Kidney epithelial cell (primary cell): ENCODE results near the gene ORC6. TPM values are rescaled to one million over a fixed set of nuclear protein-coding genes. Genes with fewer than 3 reads are reported as not detected.
"Not testable (repeated sequence)": the region's sequence is repeated elsewhere in the genome, so short reads cannot be mapped to it uniquely, and the experiment has no call there.

Experiments used
- DNase-seq: peaks from one replicate; pipeline ENCODE4 v3.0.0-alpha.2; 2010; ENCODE audit warnings: low read depth
- H3K27me3 ChIP-seq: 2 replicates; pipeline ENCODE4 v1.6.0; 2011; ENCODE audit warnings: low read length; ENCODE audit not compliant: control insufficient read depth, insufficient read depth
- H3K36me3 ChIP-seq: 2 replicates; pipeline ENCODE4 v1.5.1; 2011; ENCODE audit warnings: low read length; ENCODE audit not compliant: control insufficient read depth, insufficient read depth
- H3K4me3 ChIP-seq: 2 replicates; pipeline ENCODE4 v1.5.1; 2011; ENCODE audit warnings: low read depth, mild to moderate bottlenecking, control low read depth, low read length
- CTCF ChIP-seq: IDR thresholded peaks from 2 replicates; pipeline ENCODE4 v1.5.1; 2011; ENCODE audit warnings: mild to moderate bottlenecking, moderate library complexity, low read length, control low read depth, inconsistent platforms; ENCODE audit not compliant: insufficient read depth, poor library complexity, severe bottlenecking
- total RNA-seq: library from RNA; depleted of rRNA; stranded (reverse); fragments of >200 nt; gene quantifications from 2 replicates; pipeline ENCODE4 v1.2.3, GENCODE V29; 2015

ORC6 gene
- total RNA-seq, 1 donor from 2014 or later, result 7.5 TPM

- no peak for DNase-seq
- Histone ChIP-seq H3K36me3 (no peaks in the 10 kb centered on the region), H3K27me3 (no peaks in the 10 kb centered on the region), H3K4me3 (no peak overlapping the region)
- no peak for TF ChIP-seq CTCF
These were observed 30.5 kb upstream of the ORC6 start for GRCh38 chr16:46658925-46659324.

GRCh38 chr16:46662123-46662522, 27.3 kb upstream of the ORC6 start:
- no peaks in the 10 kb centered on the region for H3K27me3 ChIP-seq
- no peak for TF ChIP-seq CTCF
- H3K36me3 ChIP-seq, result no peaks in the 10 kb centered on the region
- H3K4me3 ChIP-seq, result no peak overlapping the region
- no peak for DNase-seq

DNA sequence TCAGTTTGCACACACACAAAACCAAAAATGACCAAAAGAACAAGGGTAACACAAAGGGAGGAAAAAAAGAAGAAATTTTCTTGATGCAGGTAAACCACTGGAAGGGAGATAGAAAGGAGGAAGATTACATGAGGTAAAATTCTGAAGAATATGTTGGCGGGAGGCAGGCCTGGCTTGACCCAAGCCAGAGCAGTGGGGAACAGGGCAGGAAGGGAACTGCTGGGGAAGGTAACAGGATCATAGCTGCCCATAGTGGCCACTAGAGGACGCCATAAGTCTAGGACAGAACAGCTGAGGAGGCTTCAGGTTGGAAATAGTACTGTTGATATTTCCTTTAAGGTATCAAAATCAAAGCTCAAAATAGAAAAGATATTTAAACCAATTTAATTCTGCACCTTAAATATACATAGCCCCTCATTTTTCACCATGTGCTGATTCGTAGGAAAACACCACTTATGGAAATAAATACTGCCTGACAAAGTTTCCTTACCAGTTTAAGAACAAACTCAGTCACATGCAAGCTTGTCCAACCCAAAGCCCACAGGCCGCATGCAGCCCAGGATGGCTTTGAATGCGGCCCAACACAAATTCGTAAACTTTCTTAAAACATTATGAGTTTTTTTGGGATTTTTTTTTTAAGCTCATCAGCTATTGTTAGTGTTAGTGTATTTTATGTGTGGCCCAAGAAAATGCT, 16.0 kb upstream of the ORC6 start:
- peak; percentile 99 for TF ChIP-seq CTCF
- DNase-seq, result no peak
- H3K36me3 ChIP-seq, result peaks cover 1% of the 10 kb centered on the region
- no peak overlapping the region for H3K4me3 ChIP-seq
- H3K27me3 ChIP-seq, result no peaks in the 10 kb centered on the region

DNA sequence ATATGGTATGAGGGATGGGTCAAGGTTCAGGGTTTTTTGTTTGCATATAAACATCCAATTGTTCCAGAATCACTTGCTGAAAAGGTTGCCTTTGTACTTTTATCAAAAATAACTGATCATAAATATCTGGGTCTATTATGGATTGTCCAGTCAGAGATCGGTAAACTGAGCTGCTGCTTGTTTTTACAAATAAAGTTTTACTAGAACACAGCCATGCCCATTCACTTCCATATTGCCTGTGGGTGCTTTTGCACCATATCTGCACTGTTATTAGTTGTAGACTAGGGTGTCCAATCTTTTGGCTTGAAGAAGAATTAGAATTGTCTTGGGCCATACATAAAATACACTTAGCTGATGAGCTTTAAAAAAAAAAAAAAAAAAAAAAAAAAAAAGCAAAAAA, 11.5 kb upstream of the ORC6 start:
- H3K4me3 ChIP-seq, H3K27me3 ChIP-seq, H3K36me3 ChIP-seq, DNase-seq: not testable (repeated sequence)

DNA sequence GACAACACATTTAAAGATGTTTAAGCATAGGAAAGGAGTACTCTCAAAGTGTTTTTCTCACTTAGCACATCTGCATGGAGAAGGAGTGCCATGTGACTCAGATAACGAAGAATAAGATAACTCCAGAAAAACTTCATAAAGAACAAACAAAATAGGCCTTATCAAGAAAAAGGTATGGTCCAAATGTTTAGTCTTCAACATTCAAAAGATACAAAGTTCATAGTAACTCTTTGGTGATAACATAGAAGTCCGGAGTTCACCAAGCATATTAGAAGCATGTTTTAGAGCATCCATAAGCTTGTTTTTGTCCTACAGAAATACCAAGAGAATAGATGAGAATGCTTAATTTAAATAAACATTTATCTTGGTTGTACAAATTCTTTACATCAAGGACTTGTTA, 7.6 kb upstream of the ORC6 start:
- DNase-seq, H3K36me3 ChIP-seq, H3K4me3 ChIP-seq, H3K27me3 ChIP-seq: not testable (repeated sequence)

- DNase-seq, result no peak
- H3K4me3 ChIP-seq, result peak overlapping the region; percentile 60
- no peaks in the 10 kb centered on the region for H3K36me3 ChIP-seq
- no peak for TF ChIP-seq CTCF
- H3K27me3 ChIP-seq, result no peaks in the 10 kb centered on the region
These were observed 2.5 kb upstream of the ORC6 start for GRCh38 chr16:46686815-46687473.

DNA sequence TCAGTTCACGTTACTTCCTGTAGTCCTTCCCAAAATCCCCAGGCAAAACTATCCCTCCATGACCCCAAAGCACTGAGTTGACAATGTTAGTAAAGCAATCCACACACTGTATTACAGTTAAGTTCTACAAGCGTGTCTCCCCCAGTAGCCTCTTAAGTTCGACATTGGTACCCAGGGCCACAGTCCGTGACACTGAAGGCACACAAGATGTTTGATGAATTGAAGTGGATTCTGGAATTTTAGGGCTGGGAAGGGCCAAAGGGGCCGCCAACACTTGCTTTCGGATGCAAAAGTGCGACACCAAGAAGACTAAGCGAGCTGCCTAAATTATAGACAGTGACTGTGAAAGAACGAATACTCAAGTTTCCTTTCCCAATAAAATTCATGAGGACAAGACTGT, 2.0 kb upstream of the ORC6 start:
- Histone ChIP-seq H3K4me3 (peak overlapping the region; percentile 60), H3K27me3 (no peaks in the 10 kb centered on the region), H3K36me3 (no peaks in the 10 kb centered on the region)
- TF ChIP-seq CTCF, result no peak
- DNase-seq, result no peak
